HEK293 (cell line): ENCODE data around the gene ABCF2.

Experiments used
- BCL11B ChIP-seq: fragments of 450-650 bp; formaldehyde crosslinking; IDR thresholded peaks from 2 replicates; pipeline ENCODE4 v1.5.1; 2016; ENCODE audit warnings: low read depth, missing biosample characterization, missing genetic modification characterization
- HOXA7 ChIP-seq: sonication (generic); formaldehyde crosslinking; IDR thresholded peaks from 2 replicates; pipeline ENCODE4 v1.8.1; 2022; ENCODE audit warnings: missing genetic modification reagents, borderline replicate concordance
- KLF1 ChIP-seq: fragments of 450-650 bp; formaldehyde crosslinking; IDR thresholded peaks from 2 replicates; pipeline ENCODE4 v1.5.1; 2016; ENCODE audit warnings: missing biosample characterization, missing genetic modification characterization
- MYNN ChIP-seq: fragments of 450-650 bp; formaldehyde crosslinking; IDR thresholded peaks from 2 replicates; pipeline ENCODE4 v1.5.1; 2016; ENCODE audit warnings: missing biosample characterization, missing genetic modification characterization, borderline replicate concordance
- MZF1 ChIP-seq: fragments of 450-650 bp; formaldehyde crosslinking; IDR thresholded peaks from 2 replicates; pipeline ENCODE4 v1.5.1; 2017; ENCODE audit warnings: missing biosample characterization, missing genetic modification characterization, borderline replicate concordance
- PBX3 ChIP-seq: sonication (generic); formaldehyde crosslinking; IDR thresholded peaks from 2 replicates; pipeline ENCODE4 v1.8.1; 2022; ENCODE audit warnings: mild to moderate bottlenecking, moderate library complexity, missing genetic modification reagents
- PRDM10 ChIP-seq: fragments of 450-650 bp; formaldehyde crosslinking; IDR thresholded peaks from 2 replicates; pipeline ENCODE4 v1.5.1; 2016; ENCODE audit warnings: missing biosample characterization, missing genetic modification characterization
- SALL2 ChIP-seq: fragments of 450-650 bp; formaldehyde crosslinking; IDR thresholded peaks from 2 replicates; pipeline ENCODE4 v1.5.0; 2017; ENCODE audit warnings: missing biosample characterization, mild to moderate bottlenecking, missing genetic modification characterization, borderline replicate concordance
- SCRT2 ChIP-seq: fragments of 450-650 bp; formaldehyde crosslinking; IDR thresholded peaks from 2 replicates; pipeline ENCODE4 v1.5.1; 2016; ENCODE audit warnings: missing biosample characterization, missing genetic modification characterization
- ZBTB49 ChIP-seq: fragments of 450-650 bp; formaldehyde crosslinking; IDR thresholded peaks from 2 replicates; pipeline ENCODE4 v1.5.1; 2016; ENCODE audit warnings: missing biosample characterization, missing genetic modification characterization, low read depth
- ZEB2 ChIP-seq: fragments of 450-650 bp; formaldehyde crosslinking; IDR thresholded peaks from 2 replicates; pipeline ENCODE4 v1.5.1; 2016; ENCODE audit warnings: missing biosample characterization, missing genetic modification characterization
- ZFHX2 ChIP-seq: fragments of 450-650 bp; formaldehyde crosslinking; conservative IDR thresholded peaks from 2 replicates; pipeline ENCODE4 v1.5.1; 2016; ENCODE audit warnings: missing biosample characterization, missing genetic modification characterization
- ZNF157 ChIP-seq: fragments of 450-650 bp; formaldehyde crosslinking; IDR thresholded peaks from 2 replicates; pipeline ENCODE4 v1.5.1; 2016; ENCODE audit warnings: missing biosample characterization, missing genetic modification characterization
- ZNF16 ChIP-seq: fragments of 450-650 bp; formaldehyde crosslinking; IDR thresholded peaks from 2 replicates; pipeline ENCODE4 v1.5.1; 2016; ENCODE audit warnings: low read depth, missing biosample characterization, missing genetic modification characterization
- ZNF2 ChIP-seq: fragments of 450-650 bp; formaldehyde crosslinking; IDR thresholded peaks from 2 replicates; pipeline ENCODE4 v1.5.1; 2016; ENCODE audit warnings: missing biosample characterization, missing genetic modification characterization
- ZNF211 ChIP-seq: fragments of 450-650 bp; formaldehyde crosslinking; IDR thresholded peaks from 2 replicates; pipeline ENCODE4 v1.5.1; 2016; ENCODE audit warnings: low read depth, missing biosample characterization, missing genetic modification characterization
- ZNF24 ChIP-seq: fragments of 450-650 bp; formaldehyde crosslinking; IDR thresholded peaks from 2 replicates; pipeline ENCODE4 v1.5.1; 2016; ENCODE audit warnings: missing biosample characterization, missing genetic modification characterization
- ZNF274 ChIP-seq, 2 experiments: fragments of 200-500 bp in 1 of 2; fragments of 450-650 bp in 1 of 2; sonication (Bioruptor generic) in 1 of 2; formaldehyde crosslinking in 1 of 2; IDR thresholded peaks; 2 replicates each; pipeline versions ENCODE4 v1.5.1 to v1.6.1; 2014 to 2016; ENCODE audit warnings: borderline replicate concordance in 1 of 2, inconsistent platforms in 1 of 2, low read length in 1 of 2, missing biosample characterization in 1 of 2, missing genetic modification characterization in 1 of 2
- ZNF280D ChIP-seq: fragments of 450-650 bp; formaldehyde crosslinking; IDR thresholded peaks from 2 replicates; pipeline ENCODE4 v1.5.1; 2016; ENCODE audit warnings: missing biosample characterization, missing genetic modification characterization
- ZNF404 ChIP-seq: fragments of 450-650 bp; formaldehyde crosslinking; IDR thresholded peaks from 2 replicates; pipeline ENCODE4 v1.5.1; 2017; ENCODE audit warnings: missing biosample characterization, missing genetic modification characterization
- ZNF558 ChIP-seq: fragments of 450-650 bp; formaldehyde crosslinking; IDR thresholded peaks from 2 replicates; pipeline ENCODE4 v1.5.1; 2016; ENCODE audit warnings: missing biosample characterization, missing genetic modification characterization
- ZNF561 ChIP-seq: fragments of 450-650 bp; IDR thresholded peaks from 2 replicates; pipeline ENCODE4 v1.5.1; 2018; ENCODE audit warnings: missing biosample characterization, missing genetic modification characterization, borderline replicate concordance
- ZNF596 ChIP-seq: fragments of 450-650 bp; IDR thresholded peaks from 2 replicates; pipeline ENCODE4 v1.5.0; 2018; ENCODE audit warnings: missing biosample characterization, mild to moderate bottlenecking, missing genetic modification characterization, moderate library complexity
- ZNF610 ChIP-seq: fragments of 450-650 bp; formaldehyde crosslinking; IDR thresholded peaks from 2 replicates; pipeline ENCODE4 v1.5.1; 2016; ENCODE audit warnings: missing biosample characterization, missing genetic modification characterization, borderline replicate concordance
- ZNF629 ChIP-seq: fragments of 450-650 bp; formaldehyde crosslinking; IDR thresholded peaks from 2 replicates; pipeline ENCODE4 v1.5.1; 2017; ENCODE audit warnings: missing biosample characterization, missing genetic modification characterization
- ZNF645 ChIP-seq: fragments of 450-650 bp; formaldehyde crosslinking; IDR thresholded peaks from 2 replicates; pipeline ENCODE4; 2016; ENCODE audit warnings: missing biosample characterization, missing genetic modification characterization
- ZNF837 ChIP-seq: fragments of 450-650 bp; formaldehyde crosslinking; IDR thresholded peaks from 2 replicates; pipeline ENCODE4 v1.5.1; 2016; ENCODE audit warnings: missing biosample characterization, missing genetic modification characterization
- ZSCAN30 ChIP-seq: fragments of 450-650 bp; IDR thresholded peaks from 2 replicates; pipeline ENCODE4 v1.5.1; 2018; ENCODE audit warnings: missing biosample characterization, mild to moderate bottlenecking, missing genetic modification characterization, moderate library complexity

ABCF2 gene

GRCh38 chr7:151232091-151232916 lies 5.3 kb upstream of the ABCF2 start, which contains the start of gene CHPF2 (continued):
- TF ChIP-seq PRDM10 (tag by site-specific recombination), result peak; percentile 43
- TF ChIP-seq ZNF157 (tag by site-specific recombination), result no peak
- TF ChIP-seq ZFHX2, result peak; percentile 92
- TF ChIP-seq ZNF629 (tag by site-specific recombination), result peak; percentile 71
- peak; percentile 37; the same call in 1 of the 2 replicates for TF ChIP-seq SCRT2 (tag by site-specific recombination)
- no peak for TF ChIP-seq ZNF596 (tag by site-specific recombination)
- no peak for TF ChIP-seq KLF1 (tag by site-specific recombination)
- peak; percentile 61 for TF ChIP-seq ZEB2
- TF ChIP-seq ZNF404 (tag by site-specific recombination), result no peak
- TF ChIP-seq ZNF645 (tag by site-specific recombination), result no peak
- TF ChIP-seq MZF1 (tag by site-specific recombination), result no peak
- TF ChIP-seq BCL11B, result 0 out of 2 replicates have a peak, but pooled peaks have one; percentile 62
- no peak for TF ChIP-seq ZNF280D (tag by site-specific recombination)
- TF ChIP-seq ZSCAN30 (tag by site-specific recombination), result peak; percentile 6; the same call in 1 of the 2 replicates
- peak; percentile 98 for TF ChIP-seq PBX3 (CRISPR knock-in tag)
- TF ChIP-seq ZNF16 (tag by site-specific recombination), result no peak
- TF ChIP-seq ZNF561 (tag by site-specific recombination), result 0 out of 2 replicates have a peak, but pooled peaks have one; percentile 10
- TF ChIP-seq ZNF211, result no peak
- no peak for TF ChIP-seq ZNF558 (tag by site-specific recombination)
- no peak for TF ChIP-seq MYNN (tag by site-specific recombination)
- no peak for TF ChIP-seq SALL2
- TF ChIP-seq ZNF610 (tag by site-specific recombination), result peak; percentile 85; the same call in 1 of the 2 replicates
- no peak for TF ChIP-seq ZBTB49 (tag by site-specific recombination)
- no peak for TF ChIP-seq ZNF837 (tag by site-specific recombination)
- peak; percentile 50; the same call in 1 of the 2 replicates for TF ChIP-seq ZNF2
- no peak for TF ChIP-seq ZNF274 (IDR thresholded peaks at IDR 0.05; ENCODE audit: low read length)
- no peak for TF ChIP-seq ZNF274 (tag by site-specific recombination; IDR thresholded peaks at IDR 0.05; ENCODE audit: borderline replicate concordance)
- no peak for TF ChIP-seq ZNF24 (tag by site-specific recombination)
- no peak for TF ChIP-seq HOXA7
